ENCODE data around the gene LRP1B.

LRP1B gene

DNA sequence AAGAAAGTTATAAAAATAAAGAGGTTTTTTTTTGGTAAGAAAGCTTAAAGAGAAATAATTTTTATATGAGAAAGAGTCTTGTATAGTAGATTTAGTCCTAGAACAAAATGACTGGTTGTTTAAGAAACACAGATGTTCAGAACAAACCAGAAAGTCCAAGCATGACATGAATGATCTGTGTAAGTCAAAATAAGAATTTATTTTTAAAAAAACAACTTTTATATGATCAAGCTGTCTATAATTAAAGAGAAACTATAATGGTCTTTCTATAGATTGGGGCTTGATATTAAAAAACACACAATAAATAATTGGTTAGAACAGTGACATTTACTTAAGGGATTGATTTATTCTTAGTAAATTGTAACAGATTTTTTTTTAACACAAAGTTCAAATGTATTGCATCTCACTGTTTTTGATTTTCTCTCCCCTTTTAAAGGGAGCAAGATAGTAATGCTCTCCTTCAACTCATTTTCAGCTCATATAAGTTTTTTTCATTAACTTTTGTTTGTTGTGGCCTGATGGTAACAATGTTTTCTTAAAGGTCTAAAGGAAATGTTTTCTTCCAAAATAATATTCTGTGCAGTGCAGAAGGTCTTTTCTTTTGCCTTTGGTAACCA, 1256.8 kb downstream of the LRP1B start:
- Histone ChIP-seq H2AFZ (ENCODE audit: low read length) (no peak overlapping the region), H3K79me2 (ENCODE audit: low read length) (no peaks in the 10 kb centered on the region), H3F3A (ENCODE audit: insufficient read depth, low read length) (no peaks in the 10 kb centered on the region), H3K27me3 (replicated peaks; ENCODE audit: insufficient read depth, low read length) (no peaks in the 10 kb centered on the region), H3K4me2 (ENCODE audit: low read depth, low read length) (no peak overlapping the region), H3K36me3 (replicated peaks; ENCODE audit: insufficient read depth, low read length) (no peaks in the 10 kb centered on the region), H3K9ac (ENCODE audit: low read length) (no peak overlapping the region), H3K4me3 (ENCODE audit: low read length) (no peak overlapping the region), H3K9me2 (replicated peaks; ENCODE audit: insufficient read depth, low read length) (no peaks in the 10 kb centered on the region), H3K27ac (ENCODE audit: low read length) (no peak overlapping the region), H3K9me3 (replicated peaks; ENCODE audit: insufficient read depth, low read length) (no peaks in the 10 kb centered on the region), H4K20me1 (ENCODE audit: insufficient read depth, low read length) (no peaks in the 10 kb centered on the region), H3K4me1 (ENCODE audit: low read length) (no peaks in the 10 kb centered on the region)
- no peak for DNase-seq
- TF ChIP-seq EZH2phosphoT487 (IDR thresholded peaks at IDR 0.05; ENCODE audit: low read length) = no peak
- no peak for TF ChIP-seq EZH2 (optimal IDR thresholded peaks at IDR 0.05; ENCODE audit: low read depth, low read length)
- TF ChIP-seq, protein P1, sequence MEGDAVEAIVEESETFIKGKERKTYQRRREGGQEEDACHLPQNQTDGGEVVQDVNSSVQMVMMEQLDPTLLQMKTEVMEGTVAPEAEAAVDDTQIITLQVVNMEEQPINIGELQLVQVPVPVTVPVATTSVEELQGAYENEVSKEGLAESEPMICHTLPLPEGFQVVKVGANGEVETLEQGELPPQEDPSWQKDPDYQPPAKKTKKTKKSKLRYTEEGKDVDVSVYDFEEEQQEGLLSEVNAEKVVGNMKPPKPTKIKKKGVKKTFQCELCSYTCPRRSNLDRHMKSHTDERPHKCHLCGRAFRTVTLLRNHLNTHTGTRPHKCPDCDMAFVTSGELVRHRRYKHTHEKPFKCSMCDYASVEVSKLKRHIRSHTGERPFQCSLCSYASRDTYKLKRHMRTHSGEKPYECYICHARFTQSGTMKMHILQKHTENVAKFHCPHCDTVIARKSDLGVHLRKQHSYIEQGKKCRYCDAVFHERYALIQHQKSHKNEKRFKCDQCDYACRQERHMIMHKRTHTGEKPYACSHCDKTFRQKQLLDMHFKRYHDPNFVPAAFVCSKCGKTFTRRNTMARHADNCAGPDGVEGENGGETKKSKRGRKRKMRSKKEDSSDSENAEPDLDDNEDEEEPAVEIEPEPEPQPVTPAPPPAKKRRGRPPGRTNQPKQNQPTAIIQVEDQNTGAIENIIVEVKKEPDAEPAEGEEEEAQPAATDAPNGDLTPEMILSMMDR (IDR thresholded peaks at IDR 0.05; ENCODE audit: low read length) = no peak

DNA sequence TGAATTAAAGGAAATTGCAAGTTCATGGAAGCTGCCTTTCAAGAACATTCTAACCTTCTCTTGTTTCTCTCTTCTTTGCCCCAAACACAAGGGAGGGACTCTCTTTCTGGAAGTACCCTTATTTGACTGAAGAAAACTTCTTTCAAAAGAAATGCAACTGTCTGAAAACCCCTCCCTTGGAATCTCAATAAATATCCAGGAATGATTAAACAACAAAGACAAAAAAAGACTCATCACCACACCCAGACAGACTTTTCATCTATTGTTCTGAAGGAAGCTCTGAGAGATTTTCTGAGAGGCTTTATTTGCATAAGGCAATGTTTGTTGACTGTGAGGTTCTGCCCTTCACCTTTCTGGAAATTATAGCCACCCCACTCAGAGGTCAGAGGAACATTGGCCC, 1260.9 kb downstream of the LRP1B start:
- DNase-seq = no peak
- H2AFZ ChIP-seq (ENCODE audit: low read length) = no peak overlapping the region

DNA sequence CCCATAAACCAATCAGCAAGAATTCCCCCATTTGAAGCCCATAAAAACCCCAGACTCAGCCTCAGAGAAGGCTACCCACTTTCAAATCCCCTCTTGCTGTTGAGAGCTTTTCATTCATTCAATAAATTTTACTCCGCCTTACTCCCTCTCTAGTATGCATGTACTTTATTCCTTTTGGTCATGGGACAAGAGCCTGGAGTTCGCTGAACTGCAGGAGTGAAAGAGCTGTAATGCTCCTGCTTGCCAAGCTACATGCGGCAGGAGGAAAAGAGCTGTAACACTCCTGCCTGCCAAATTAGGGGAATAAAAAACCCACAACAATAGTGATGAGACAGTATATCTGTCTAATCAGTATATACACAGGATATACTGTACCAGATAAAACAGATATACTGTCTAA, 1261.7 kb downstream of the LRP1B start:
- no peaks in the 10 kb centered on the region for H3K4me1 ChIP-seq (ENCODE audit: low read length)
- no peaks in the 10 kb centered on the region for H3K79me2 ChIP-seq (ENCODE audit: low read length)
- no peaks in the 10 kb centered on the region for H3K27me3 ChIP-seq (replicated peaks; ENCODE audit: insufficient read depth, low read length)
- H3K4me3 ChIP-seq (ENCODE audit: low read length) = no peak overlapping the region
- no peak overlapping the region for H2AFZ ChIP-seq (ENCODE audit: low read length)
- TF ChIP-seq EZH2 (optimal IDR thresholded peaks at IDR 0.05; ENCODE audit: low read depth, low read length) (no peak), EZH2phosphoT487 (IDR thresholded peaks at IDR 0.05; ENCODE audit: low read length) (no peak)
- TF ChIP-seq, protein P1 (IDR thresholded peaks at IDR 0.05; ENCODE audit: low read length) = no peak
- H3K9me2 ChIP-seq (replicated peaks; ENCODE audit: insufficient read depth, low read length) = no peaks in the 10 kb centered on the region
- H3K4me2 ChIP-seq (ENCODE audit: low read depth, low read length) = no peak overlapping the region
- H3K9ac ChIP-seq (ENCODE audit: low read length) = no peak overlapping the region
- H4K20me1 ChIP-seq (ENCODE audit: insufficient read depth, low read length) = no peaks in the 10 kb centered on the region
- H3K9me3 ChIP-seq (replicated peaks; ENCODE audit: insufficient read depth, low read length) = no peaks in the 10 kb centered on the region
- no peaks in the 10 kb centered on the region for H3F3A ChIP-seq (ENCODE audit: insufficient read depth, low read length)
- H3K27ac ChIP-seq (ENCODE audit: low read length) = no peak overlapping the region
- DNase-seq = no peak
- no peaks in the 10 kb centered on the region for H3K36me3 ChIP-seq (replicated peaks; ENCODE audit: insufficient read depth, low read length)

More for the DNA sequence above, 1260.9 kb downstream of the LRP1B start:
- H3F3A ChIP-seq (ENCODE audit: insufficient read depth, low read length) = no peaks in the 10 kb centered on the region
- TF ChIP-seq EZH2phosphoT487 (IDR thresholded peaks at IDR 0.05; ENCODE audit: low read length) = no peak
- TF ChIP-seq EZH2 (optimal IDR thresholded peaks at IDR 0.05; ENCODE audit: low read depth, low read length) = no peak
- TF ChIP-seq, protein P1 (IDR thresholded peaks at IDR 0.05; ENCODE audit: low read length) = no peak
- no peaks in the 10 kb centered on the region for H3K9me2 ChIP-seq (replicated peaks; ENCODE audit: insufficient read depth, low read length)
- no peaks in the 10 kb centered on the region for H3K27me3 ChIP-seq (replicated peaks; ENCODE audit: insufficient read depth, low read length)
- H3K36me3 ChIP-seq (replicated peaks; ENCODE audit: insufficient read depth, low read length) = no peaks in the 10 kb centered on the region
- no peaks in the 10 kb centered on the region for H4K20me1 ChIP-seq (ENCODE audit: insufficient read depth, low read length)
- no peak overlapping the region for H3K4me2 ChIP-seq (ENCODE audit: low read depth, low read length)
- no peak overlapping the region for H3K9ac ChIP-seq (ENCODE audit: low read length)
- H3K79me2 ChIP-seq (ENCODE audit: low read length) = no peaks in the 10 kb centered on the region
- no peak overlapping the region for H3K27ac ChIP-seq (ENCODE audit: low read length)
- H3K4me1 ChIP-seq (ENCODE audit: low read length) = no peaks in the 10 kb centered on the region
- no peaks in the 10 kb centered on the region for H3K9me3 ChIP-seq (replicated peaks; ENCODE audit: insufficient read depth, low read length)
- no peak overlapping the region for H3K4me3 ChIP-seq (ENCODE audit: low read length)
